PC-3 (cell line): ENCODE results near the gene CYTH2. TPM values are rescaled to one million over a fixed set of nuclear protein-coding genes. Genes with fewer than 3 reads are reported as not detected.
A peak's percentile ranks its signal among the peaks of the same experiment; 100 is the strongest.

Experiments
- ATAC-seq: fragments of 200-7000 bp; cut with Tn5 transposase; 2 replicates; pipeline ENCODE4 v1.9.1; 2020; ENCODE audit warnings: mild to moderate bottlenecking, moderate library complexity
- BruUV-seq: library from RNA; stranded (reverse); fragments of 400-500 nt; replicated peaks from 2 replicates; lab custom pipeline; 2021; lab: Mats Ljungman, UMichigan
- CTCF ChIA-PET: fragments of 300-600 bp; sonication (Branson Sonifier 250); formaldehyde crosslinking; loops from one replicate; lab custom pipeline; 2022; ENCODE audit warnings: antibody characterized with exemption; lab: Charles Lee
- POLR2A ChIA-PET: fragments of 300-600 bp; sonication (Branson Sonifier 250); formaldehyde crosslinking; loops from one replicate; lab custom pipeline; 2022; ENCODE audit warnings: antibody characterized with exemption; ENCODE audit not compliant: unreplicated experiment; lab: Charles Lee
- DNase-seq: peaks from one replicate; pipeline ENCODE4 v3.0.0-alpha.2; 2015
- H2AFZ ChIP-seq: fragments of 300-600 bp; sonication (generic); 2 replicates; pipeline ENCODE4 v1.6.0; 2016; ENCODE audit warnings: antibody characterized with exemption, low read length
- H3F3A ChIP-seq: fragments of 300-600 bp; sonication (generic); one replicate; pipeline ENCODE4 v1.6.0; 2017; ENCODE audit warnings: antibody characterized with exemption, low read length, control low read depth, mild to moderate bottlenecking; ENCODE audit not compliant: unreplicated experiment
- H3K27ac ChIP-seq: fragments of 300-600 bp; sonication (generic); 2 replicates; pipeline ENCODE4 v1.5.1; 2016; ENCODE audit warnings: mild to moderate bottlenecking, low read length
- H3K27me3 ChIP-seq: fragments of 300-600 bp; sonication (generic); 2 replicates; pipeline ENCODE4 v1.6.1; 2016; ENCODE audit warnings: low read length, mixed read lengths
- H3K36me3 ChIP-seq: fragments of 300-600 bp; sonication (generic); 2 replicates; pipeline ENCODE4 v1.6.1; 2016; ENCODE audit warnings: low read depth, mixed run types, low read length, mixed read lengths
- H3K4me1 ChIP-seq: fragments of 300-600 bp; sonication (generic); 2 replicates; pipeline ENCODE4 v1.5.1; 2016; ENCODE audit warnings: low read length; ENCODE audit not compliant: insufficient read depth
- H3K4me2 ChIP-seq: fragments of 300-600 bp; sonication (generic); 2 replicates; pipeline ENCODE4 v1.6.0; 2016; ENCODE audit warnings: low read length
- H3K4me3 ChIP-seq: fragments of 300-600 bp; sonication (generic); 2 replicates; pipeline ENCODE4 v1.5.1; 2016; ENCODE audit warnings: mild to moderate bottlenecking, low read length, mixed read lengths
- H3K79me2 ChIP-seq: fragments of 300-600 bp; sonication (generic); 2 replicates; pipeline ENCODE4 v1.6.1; 2017; ENCODE audit warnings: low read length, mixed read lengths
- H3K9ac ChIP-seq: fragments of 300-600 bp; sonication (generic); 2 replicates; pipeline ENCODE4 v1.6.0; 2016; ENCODE audit warnings: mild to moderate bottlenecking, low read length
- H3K9me2 ChIP-seq: fragments of 300-600 bp; sonication (generic); replicated peaks from 2 replicates; pipeline ENCODE4 v1.6.1; 2016; ENCODE audit warnings: mixed run types, low read length, mixed read lengths
- H3K9me3 ChIP-seq: fragments of 300-600 bp; sonication (generic); 2 replicates; pipeline ENCODE4 v1.6.1; 2016; ENCODE audit warnings: low read length, mixed read lengths
- H4K20me1 ChIP-seq: fragments of 300-600 bp; sonication (generic); 2 replicates; pipeline ENCODE4 v1.6.1; 2016; ENCODE audit warnings: low read length, mixed read lengths
- CTCF ChIP-seq: fragments of 300-600 bp; sonication (generic); conservative IDR thresholded peaks from 2 replicates; pipeline ENCODE4 v1.5.1; 2017; ENCODE audit warnings: antibody characterized with exemption, low read depth, mild to moderate bottlenecking, low read length
- EZH2 ChIP-seq: fragments of 300-600 bp; sonication (generic); IDR thresholded peaks from one replicate; pipeline ENCODE4 v1.6.1; 2017; ENCODE audit warnings: antibody characterized with exemption, mild to moderate bottlenecking, low read length; ENCODE audit not compliant: unreplicated experiment
- EZH2phosphoT487 ChIP-seq: fragments of 300-600 bp; sonication (generic); IDR thresholded peaks from 2 replicates; pipeline ENCODE4 v1.6.1; 2018; ENCODE audit warnings: mild to moderate bottlenecking, antibody characterized with exemption, low read length, borderline replicate concordance
- intact Hi-C: fragments of 100-400 bp; cut with micrococcal nuclease; formaldehyde crosslinking; loops from 2 replicates; pipeline ENCODE4 v1.9.0; 2023
- total RNA-seq: library from RNA; depleted of rRNA; stranded (reverse); fragments of >200 nt; gene quantifications from 2 replicates; pipeline ENCODE4 v1.2.3, GENCODE V29; 2014

CYTH2 gene
- total RNA-seq, 1 experiment from 2014 or later, result 50.5 TPM

- Histone ChIP-seq H2AFZ (no peak overlapping the region), H3K4me1 (no peaks in the 10 kb centered on the region), H3K27ac (no peak overlapping the region), H3K4me2 (no peak overlapping the region), H3F3A (no peaks in the 10 kb centered on the region), H3K4me3 (no peak overlapping the region), H3K79me2 (peaks cover 14% of the 10 kb centered on the region), H3K9me3 (no peaks in the 10 kb centered on the region), H3K9ac (no peak overlapping the region), H3K9me2 (no peaks in the 10 kb centered on the region), H4K20me1 (peaks cover 12% of the 10 kb centered on the region), H3K27me3 (no peaks in the 10 kb centered on the region), H3K36me3 (peaks cover 28% of the 10 kb centered on the region)
- TF ChIP-seq EZH2phosphoT487 (no peak), CTCF (no peak), EZH2 (no peak)
- no TSS peak for BruUV-seq
- ATAC-seq (no peak), DNase-seq (no peak)
- ChIA-PET POLR2A (no interaction called here), CTCF (no interaction called here)
- intact Hi-C loops, result no loop called here
Measured at GRCh38 chr19:48471836-48472235, 2.7 kb downstream of the CYTH2 start.

GRCh38 chr19:48473161-48473966 lies 4.2 kb downstream of the CYTH2 start:
- Histone ChIP-seq H3K9ac (no peak overlapping the region), H3K4me2 (no peak overlapping the region), H3K79me2 (peaks cover 14% of the 10 kb centered on the region), H3K36me3 (peaks cover 28% of the 10 kb centered on the region), H3K9me2 (no peaks in the 10 kb centered on the region), H4K20me1 (peaks cover 12% of the 10 kb centered on the region), H3F3A (no peaks in the 10 kb centered on the region), H3K4me3 (no peak overlapping the region), H3K4me1 (no peaks in the 10 kb centered on the region), H3K9me3 (no peaks in the 10 kb centered on the region), H3K27ac (no peak overlapping the region), H3K27me3 (no peaks in the 10 kb centered on the region), H2AFZ (no peak overlapping the region)
- no peak for ATAC-seq
- no TSS peak for BruUV-seq
- ChIA-PET CTCF (no interaction called here), POLR2A (no interaction called here)
- DNase-seq, result peak; percentile 16
- intact Hi-C loops, result no loop called here
- TF ChIP-seq EZH2phosphoT487 (no peak), CTCF (no peak), EZH2 (no peak)

- intact Hi-C loops, result no loop called here
- ChIA-PET CTCF (no interaction called here), POLR2A (no interaction called here)
- no peaks in the 10 kb centered on the region for H3F3A ChIP-seq
- no peak overlapping the region for H3K4me3 ChIP-seq
- H4K20me1 ChIP-seq, result peaks cover 12% of the 10 kb centered on the region
- ATAC-seq, result no peak
- no peak overlapping the region for H3K9ac ChIP-seq
- H3K9me3 ChIP-seq, result no peaks in the 10 kb centered on the region
- DNase-seq, result no peak
- H3K36me3 ChIP-seq, result peaks cover 28% of the 10 kb centered on the region
- H3K79me2 ChIP-seq, result peaks cover 14% of the 10 kb centered on the region
- TF ChIP-seq EZH2, result no peak
- no peak for TF ChIP-seq CTCF
- no peak for TF ChIP-seq EZH2phosphoT487
- no peak overlapping the region for H3K4me2 ChIP-seq
- no TSS peak for BruUV-seq
- H3K4me1 ChIP-seq, result no peaks in the 10 kb centered on the region
- H3K27me3 ChIP-seq, result no peaks in the 10 kb centered on the region
- no peaks in the 10 kb centered on the region for H3K9me2 ChIP-seq
- H2AFZ ChIP-seq, result no peak overlapping the region
- no peak overlapping the region for H3K27ac ChIP-seq
Measured at GRCh38 chr19:48474084-48474592, 5.0 kb downstream of the CYTH2 start.
